CD14-positive monocyte (primary cell): ENCODE measurements around the gene ARHGAP32. TPM values are rescaled to one million over a fixed set of nuclear protein-coding genes. Genes with fewer than 3 reads are reported as not detected.

Source experiments
- DNase-seq, 3 donors: peaks; one replicate each; pipeline ENCODE4 v3.0.0-alpha.2; 2011 to 2022
- H2AFZ ChIP-seq: 2 replicates; pipeline ENCODE4 v1.6.0; 2012; ENCODE audit warnings: mild to moderate bottlenecking, low read depth, low read length, inconsistent platforms; ENCODE audit not compliant: insufficient read depth, poor library complexity, severe bottlenecking
- H3K27ac ChIP-seq, 2 donors: 1 replicate in 1 of 2; 2 replicates in 1 of 2; pipeline ENCODE4 v1.5.1; 2012 to 2013; ENCODE audit warnings: low read length in 2 of 2, control low read depth in 1 of 2, inconsistent platforms in 1 of 2, low read depth in 1 of 2, mild to moderate bottlenecking in 1 of 2
- H3K27me3 ChIP-seq, 2 donors: one replicate each; pipeline versions ENCODE4 v1.6.0 to v1.6.1; 2011 to 2013; ENCODE audit warnings: low read length in 2 of 2; ENCODE audit not compliant: control insufficient read depth in 2 of 2, insufficient read depth in 2 of 2
- H3K36me3 ChIP-seq, 2 donors: replicated peaks in 1 of 2; 1 replicate in 1 of 2; 2 replicates in 1 of 2; pipeline versions ENCODE4 v1.5.1 to v1.6.1; 2012 to 2013; ENCODE audit warnings: low read length in 2 of 2, control low read depth in 1 of 2, inconsistent platforms in 1 of 2, mild to moderate bottlenecking in 1 of 2; ENCODE audit not compliant: insufficient read depth in 2 of 2, control insufficient read depth in 1 of 2
- H3K4me1 ChIP-seq, 2 donors: 1 replicate in 1 of 2; 2 replicates in 1 of 2; pipeline versions ENCODE4 v1.5.1 to v1.6.1; 2012 to 2013; ENCODE audit warnings: low read length in 2 of 2, control low read depth in 1 of 2, inconsistent platforms in 1 of 2, mild to moderate bottlenecking in 1 of 2, moderate library complexity in 1 of 2; ENCODE audit not compliant: insufficient read depth in 2 of 2, control insufficient read depth in 1 of 2
- H3K4me2 ChIP-seq: replicated peaks from 2 replicates; pipeline ENCODE3; 2012; ENCODE audit warnings: low read length, moderate library complexity, mild to moderate bottlenecking; ENCODE audit not compliant: poor library complexity, severe bottlenecking; ENCODE audit errors: extremely low read depth
- H3K4me3 ChIP-seq, 3 experiments: fragments of 200-600 bp in 1 of 3; sonication (generic) in 1 of 3; replicated peaks in 1 of 3; 1 replicate in 2 of 3; 2 replicates in 1 of 3; pipeline ENCODE4 v1.5.1; 2011 to 2013; ENCODE audit warnings: low read length in 3 of 3, mild to moderate bottlenecking in 3 of 3, control low read depth in 2 of 3, low read depth in 2 of 3, inconsistent platforms in 1 of 3, moderate library complexity in 1 of 3
- H3K79me2 ChIP-seq: 2 replicates; pipeline ENCODE4 v1.6.0; 2012; ENCODE audit warnings: mild to moderate bottlenecking, control low read depth, inconsistent platforms, low read length, moderate library complexity; ENCODE audit not compliant: insufficient read depth
- H3K9ac ChIP-seq: 2 replicates; pipeline ENCODE4 v1.6.0; 2017; ENCODE audit warnings: low read length, mild to moderate bottlenecking; ENCODE audit not compliant: insufficient read depth, poor library complexity, severe bottlenecking
- H3K9me3 ChIP-seq, 2 donors: replicated peaks in 1 of 2; 1 replicate in 1 of 2; 2 replicates in 1 of 2; pipeline versions ENCODE4 v1.5.1 to v1.6.1; 2012 to 2013; ENCODE audit warnings: low read length in 2 of 2, control low read depth in 1 of 2; ENCODE audit not compliant: control insufficient read depth in 1 of 2, insufficient read depth in 1 of 2
- H4K20me1 ChIP-seq: 2 replicates; pipeline ENCODE4 v1.6.0; 2012; ENCODE audit warnings: mild to moderate bottlenecking, low read length, control low read depth, moderate library complexity; ENCODE audit not compliant: insufficient read depth
- H3K27ac Mint-ChIP-seq, 7 donors: one replicate each; pipeline ENCODE4 v1.8.0; 2020; ENCODE audit warnings: mild to moderate bottlenecking in 7 of 7, mixed read lengths in 7 of 7, moderate library complexity in 6 of 7, inconsistent platforms in 2 of 7
- H3K27me3 Mint-ChIP-seq, 3 donors: one replicate each; pipeline ENCODE4 v1.8.0; 2021 to 2022; ENCODE audit warnings: low read depth in 3 of 3, mild to moderate bottlenecking in 3 of 3, mixed read lengths in 3 of 3, moderate library complexity in 3 of 3, inconsistent platforms in 1 of 3
- H3K36me3 Mint-ChIP-seq, 2 donors: one replicate each; pipeline ENCODE4 v1.8.0; 2020; ENCODE audit warnings: mixed read lengths in 2 of 2, inconsistent platforms in 1 of 2, mild to moderate bottlenecking in 1 of 2
- H3K4me1 Mint-ChIP-seq: one replicate; pipeline ENCODE4 v1.8.0; 2020; ENCODE audit warnings: mild to moderate bottlenecking, mixed read lengths
- H3K4me3 Mint-ChIP-seq, 2 donors: one replicate each; pipeline ENCODE4 v1.8.0; 2020; ENCODE audit warnings: mild to moderate bottlenecking in 2 of 2, mixed read lengths in 2 of 2, moderate library complexity in 1 of 2
- H3K9me3 Mint-ChIP-seq, 7 donors: one replicate each; pipeline ENCODE4 v1.8.0; 2020 to 2022; ENCODE audit warnings: mixed read lengths in 7 of 7, mild to moderate bottlenecking in 6 of 7, moderate library complexity in 6 of 7, inconsistent platforms in 2 of 7
- CTCF ChIP-seq: fragments of 200-600 bp; IDR thresholded peaks from one replicate; pipeline ENCODE4 v1.8.0; 2022; ENCODE audit warnings: antibody characterized with exemption, mild to moderate bottlenecking
- WGBS: methylation state at CpG from one replicate; pipeline ENCODE4 v1.1.5; 2013; ENCODE audit warnings: missing lambda C conversion rate; ENCODE audit not compliant: insufficient coverage; 5-methylcytosine and 5-hydroxymethylcytosine counted together
- intact Hi-C, 2 donors: fragments of 100-400 bp; cut with micrococcal nuclease; formaldehyde crosslinking; loops; one replicate each; pipeline versions ENCODE4 v1.15.0 to v1.15.1; 2023
- polyA plus RNA-seq, 3 donors: library from polyadenylated mRNA; depleted of rRNA in 1 of 3; unstranded in 2 of 3; stranded (reverse) in 1 of 3; fragments of 300-500 nt in 2 of 3; fragments of >200 nt in 1 of 3; fragmentation: Illumina TruSeq in 2 of 3; gene quantifications; 1 replicate in 2 of 3; 2 replicates in 1 of 3; pipeline ENCODE4 v1.2.3, GENCODE V29; 2012 to 2021

The ARHGAP32 gene
- polyA plus RNA-seq, 3 donors, result 0.13 to 3.4 (median 0.72) TPM

- peaks cover 0 to 5% of the 10 kb centered on the region in 2 donors for H3K4me1 ChIP-seq
- H3K79me2 ChIP-seq, result no peaks in the 10 kb centered on the region
- WGBS, result 92% methylated on average over 15 of the region's 16 CpGs
Measured at GRCh38 chr11:128938156-128938885, 253.8 kb downstream of the ARHGAP32 start.

GRCh38 chr11:128937480-128937879 is 254.6 kb downstream of the ARHGAP32 start:
- no peak overlapping the region for H2AFZ ChIP-seq
- H3K36me3 ChIP-seq, result no peaks in the 10 kb centered on the region
- H3K9ac ChIP-seq, result no peak overlapping the region
- intact Hi-C loops, result no loop called here
- Mint-ChIP-seq H3K27ac (peak overlapping the region in 1 of 7 donors; percentile 24), H3K27me3 (peaks cover 2 to 8% (median 4%) of the 10 kb centered on the region in 3 donors), H3K36me3 (no peaks in the 10 kb centered on the region), H3K9me3 (peaks cover 0 to 2% (median 0%) of the 10 kb centered on the region in 7 donors), H3K4me3 (no peak overlapping the region), H3K4me1 (peaks cover 9% of the 10 kb centered on the region)
- no peak overlapping the region for H3K4me2 ChIP-seq
- H3K27ac ChIP-seq, result no peak overlapping the region
- H4K20me1 ChIP-seq, result no peaks in the 10 kb centered on the region
- peaks cover 0 to 5% of the 10 kb centered on the region in 2 donors for H3K4me1 ChIP-seq
- TF ChIP-seq CTCF, result no peak
- no peak overlapping the region for H3K4me3 ChIP-seq
- DNase-seq, result no peak
- H3K79me2 ChIP-seq, result no peaks in the 10 kb centered on the region
- H3K9me3 ChIP-seq, result peaks cover 0 to 2% of the 10 kb centered on the region in 2 donors
- WGBS, result 94% methylated on average over 9 of the region's 9 CpGs
- no peaks in the 10 kb centered on the region for H3K27me3 ChIP-seq

More at GRCh38 chr11:128938156-128938885, 253.8 kb downstream of the ARHGAP32 start:
- no peak overlapping the region for H3K4me2 ChIP-seq
- H3K36me3 ChIP-seq, result no peaks in the 10 kb centered on the region
- Mint-ChIP-seq H3K9me3 (peaks cover 0 to 2% (median 0%) of the 10 kb centered on the region in 7 donors), H3K27me3 (peaks cover 1 to 8% (median 4%) of the 10 kb centered on the region in 3 donors), H3K36me3 (no peaks in the 10 kb centered on the region), H3K4me3 (no peak overlapping the region), H3K4me1 (peaks cover 9% of the 10 kb centered on the region), H3K27ac (peak overlapping the region in 1 of 7 donors; percentile 42)
- no peaks in the 10 kb centered on the region for H3K27me3 ChIP-seq
- DNase-seq, result no peak
- no peak overlapping the region for H3K27ac ChIP-seq
- H2AFZ ChIP-seq, result no peak overlapping the region
- H3K9ac ChIP-seq, result no peak overlapping the region
- no peaks in the 10 kb centered on the region for H4K20me1 ChIP-seq
- H3K9me3 ChIP-seq, result peaks cover 0 to 2% of the 10 kb centered on the region in 2 donors
- H3K4me3 ChIP-seq, result no peak overlapping the region
- intact Hi-C loops, result no loop called here
- no peak for TF ChIP-seq CTCF
